Measurements from ENCODE around the gene CNOT2.

DNA sequence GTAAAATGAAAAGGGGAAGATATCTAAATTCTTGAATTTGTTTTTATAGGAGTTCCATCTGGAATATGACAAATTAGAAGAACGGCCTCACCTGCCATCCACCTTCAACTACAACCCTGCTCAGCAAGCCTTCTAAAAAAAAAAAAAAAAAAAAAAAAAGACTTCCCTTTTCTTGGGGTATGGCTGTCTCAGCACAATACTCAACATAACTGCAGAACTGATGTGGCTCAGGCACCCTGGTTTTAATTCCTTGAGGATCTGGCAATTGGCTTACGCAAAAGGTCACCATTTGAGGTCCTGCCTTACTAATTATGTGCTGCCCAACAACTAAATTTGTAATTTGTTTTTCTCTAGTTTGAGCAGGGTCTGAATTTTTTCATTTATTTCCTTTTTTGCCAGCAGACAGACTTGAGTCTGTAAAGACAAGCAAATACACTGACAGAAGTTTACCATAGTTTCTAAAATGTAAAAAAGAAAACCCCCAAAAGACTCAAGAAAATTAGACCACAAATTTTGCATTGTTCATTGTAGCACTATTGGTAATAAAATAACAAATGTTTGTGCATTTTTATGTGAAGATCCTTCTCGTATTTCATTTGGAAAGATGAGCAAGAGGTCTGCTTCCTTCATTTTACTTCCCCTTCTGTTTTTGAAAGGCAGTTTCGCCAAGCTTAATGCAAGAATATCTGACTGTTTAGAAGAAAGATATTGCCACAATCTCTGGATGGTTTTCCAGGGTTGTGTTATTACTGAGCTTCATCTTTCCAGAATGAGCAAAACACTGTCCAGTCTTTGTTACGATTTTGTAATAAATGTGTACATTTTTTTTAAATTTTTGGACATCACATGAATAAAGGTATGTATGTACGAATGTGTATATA, 110.8 kb downstream of the CNOT2 start:
- TF ChIP-seq, protein P1, sequence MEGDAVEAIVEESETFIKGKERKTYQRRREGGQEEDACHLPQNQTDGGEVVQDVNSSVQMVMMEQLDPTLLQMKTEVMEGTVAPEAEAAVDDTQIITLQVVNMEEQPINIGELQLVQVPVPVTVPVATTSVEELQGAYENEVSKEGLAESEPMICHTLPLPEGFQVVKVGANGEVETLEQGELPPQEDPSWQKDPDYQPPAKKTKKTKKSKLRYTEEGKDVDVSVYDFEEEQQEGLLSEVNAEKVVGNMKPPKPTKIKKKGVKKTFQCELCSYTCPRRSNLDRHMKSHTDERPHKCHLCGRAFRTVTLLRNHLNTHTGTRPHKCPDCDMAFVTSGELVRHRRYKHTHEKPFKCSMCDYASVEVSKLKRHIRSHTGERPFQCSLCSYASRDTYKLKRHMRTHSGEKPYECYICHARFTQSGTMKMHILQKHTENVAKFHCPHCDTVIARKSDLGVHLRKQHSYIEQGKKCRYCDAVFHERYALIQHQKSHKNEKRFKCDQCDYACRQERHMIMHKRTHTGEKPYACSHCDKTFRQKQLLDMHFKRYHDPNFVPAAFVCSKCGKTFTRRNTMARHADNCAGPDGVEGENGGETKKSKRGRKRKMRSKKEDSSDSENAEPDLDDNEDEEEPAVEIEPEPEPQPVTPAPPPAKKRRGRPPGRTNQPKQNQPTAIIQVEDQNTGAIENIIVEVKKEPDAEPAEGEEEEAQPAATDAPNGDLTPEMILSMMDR (IDR thresholded peaks at IDR 0.05; ENCODE audit: insufficient read depth, low read length, poor library complexity, severe bottlenecking): no peak
- TF ChIP-seq EZH2phosphoT487 (conservative IDR thresholded peaks at IDR 0.05; ENCODE audit: low read length): no peak

Data from SU-DHL-6 (cell line).